SK-N-MC (cell line): ENCODE data around the gene CDKN2AIPNL.

Experiments used
- EZH2 ChIP-seq: fragments of 200-600 bp; sonication (generic); IDR thresholded peaks from one replicate; pipeline ENCODE4 v1.6.1; 2017; ENCODE audit warnings: antibody characterized with exemption
- FOXP2 ChIP-seq: optimal IDR thresholded peaks from 2 replicates; pipeline ENCODE3; 2011; ENCODE audit warnings: mild to moderate bottlenecking, moderate library complexity; ENCODE audit not compliant: insufficient read depth; ENCODE audit errors: extremely low read length, control extremely low read depth
- POLR2AphosphoS5 ChIP-seq: IDR thresholded peaks from 2 replicates; pipeline ENCODE4 v1.6.1; 2012; ENCODE audit warnings: mild to moderate bottlenecking, low read depth, low read length, borderline replicate concordance

DNA sequence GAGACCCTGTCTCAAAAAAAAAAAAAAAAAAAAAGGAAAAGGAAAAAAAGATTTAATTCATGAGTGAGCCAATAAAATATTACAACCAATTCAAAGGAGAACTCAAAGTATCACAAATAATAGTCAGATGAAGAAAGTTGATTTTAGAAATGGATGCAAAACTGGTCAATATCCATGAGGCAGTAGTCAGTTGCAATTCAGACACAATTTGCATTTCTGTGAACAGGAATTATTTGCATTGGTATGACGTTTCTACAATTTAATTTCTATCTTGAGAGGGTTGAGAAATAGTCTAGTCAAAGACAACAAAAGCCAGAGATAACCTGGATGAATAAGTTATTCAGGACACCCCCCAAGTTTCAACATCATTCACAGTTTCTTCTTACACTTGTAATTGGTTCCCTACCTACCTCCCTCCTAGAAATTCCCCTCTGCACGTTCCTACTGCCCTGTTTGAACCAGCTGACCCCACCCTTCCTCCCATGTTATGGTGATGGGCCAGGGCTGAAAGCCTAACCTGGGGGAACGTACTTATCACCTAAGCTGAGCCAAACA lies 28.6 kb upstream of the CDKN2AIPNL start:
- TF ChIP-seq POLR2AphosphoS5 = no peak
- no peak for TF ChIP-seq EZH2
- TF ChIP-seq FOXP2 = no peak
